ENCODE data around the gene TBC1D9B.

DNA sequence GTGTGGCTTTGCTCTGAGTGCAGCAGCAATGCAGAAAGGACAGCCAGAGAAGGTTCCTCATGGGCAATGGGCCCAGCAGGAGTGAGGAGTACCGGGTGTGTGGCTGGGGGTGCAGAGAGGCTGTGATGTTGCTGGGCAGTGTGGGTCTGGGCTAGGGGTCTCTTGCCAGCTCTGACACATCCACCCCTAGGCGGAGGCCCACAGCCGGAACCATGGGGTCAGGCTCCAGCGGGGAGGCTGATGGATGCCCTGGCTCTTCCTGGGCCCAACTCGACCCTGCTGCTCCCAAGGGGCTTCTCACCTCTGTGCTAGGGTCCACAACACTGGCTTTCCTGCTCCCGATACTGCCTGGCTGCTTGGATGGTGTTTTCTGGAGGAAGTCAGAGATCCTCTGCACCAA is 19.9 kb downstream of the TBC1D9B start:
- TF ChIP-seq, protein P1, sequence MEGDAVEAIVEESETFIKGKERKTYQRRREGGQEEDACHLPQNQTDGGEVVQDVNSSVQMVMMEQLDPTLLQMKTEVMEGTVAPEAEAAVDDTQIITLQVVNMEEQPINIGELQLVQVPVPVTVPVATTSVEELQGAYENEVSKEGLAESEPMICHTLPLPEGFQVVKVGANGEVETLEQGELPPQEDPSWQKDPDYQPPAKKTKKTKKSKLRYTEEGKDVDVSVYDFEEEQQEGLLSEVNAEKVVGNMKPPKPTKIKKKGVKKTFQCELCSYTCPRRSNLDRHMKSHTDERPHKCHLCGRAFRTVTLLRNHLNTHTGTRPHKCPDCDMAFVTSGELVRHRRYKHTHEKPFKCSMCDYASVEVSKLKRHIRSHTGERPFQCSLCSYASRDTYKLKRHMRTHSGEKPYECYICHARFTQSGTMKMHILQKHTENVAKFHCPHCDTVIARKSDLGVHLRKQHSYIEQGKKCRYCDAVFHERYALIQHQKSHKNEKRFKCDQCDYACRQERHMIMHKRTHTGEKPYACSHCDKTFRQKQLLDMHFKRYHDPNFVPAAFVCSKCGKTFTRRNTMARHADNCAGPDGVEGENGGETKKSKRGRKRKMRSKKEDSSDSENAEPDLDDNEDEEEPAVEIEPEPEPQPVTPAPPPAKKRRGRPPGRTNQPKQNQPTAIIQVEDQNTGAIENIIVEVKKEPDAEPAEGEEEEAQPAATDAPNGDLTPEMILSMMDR (conservative IDR thresholded peaks at IDR 0.05): no peak
- TF ChIP-seq ZFX (IDR thresholded peaks at IDR 0.05): no peak

Measured in C4-2B (cell line).